Kidney (tissue), 14 donors: ENCODE data around the gene TYMP. TPM values are rescaled to one million over a fixed set of nuclear protein-coding genes. Genes with fewer than 3 reads are reported as not detected.

Experiments
- DNase-seq, 5 donors: peaks; one replicate each; pipeline ENCODE4 v3.0.0-alpha.2; 2013 to 2020
- FAIRE-seq: peaks from 2 replicates; lab custom pipeline; 2012; peaks lifted over from hg19 to GRCh38; lab: Jason Lieb, UNC
- H3K27ac ChIP-seq, 2 donors: one replicate each; pipeline ENCODE4 v1.7.0; 2013; ENCODE audit warnings: low read depth in 2 of 2, low read length in 2 of 2, inconsistent platforms in 1 of 2
- H3K27me3 ChIP-seq: one replicate; pipeline ENCODE4 v1.7.1; 2013; ENCODE audit warnings: low read length, inconsistent platforms; ENCODE audit not compliant: control insufficient read depth, insufficient read depth
- H3K36me3 ChIP-seq, 3 donors: one replicate each; pipeline versions ENCODE4 v1.7.0 to v1.7.1; 2013; ENCODE audit warnings: low read length in 3 of 3, control low read depth in 1 of 3, inconsistent platforms in 1 of 3; ENCODE audit not compliant: insufficient read depth in 3 of 3, control insufficient read depth in 2 of 3
- H3K4me1 ChIP-seq, 3 donors: one replicate each; pipeline versions ENCODE4 v1.7.0 to v1.7.1; 2013; ENCODE audit warnings: low read length in 3 of 3, inconsistent platforms in 1 of 3, low read depth in 1 of 3; ENCODE audit not compliant: control insufficient read depth in 2 of 3, insufficient read depth in 2 of 3
- H3K4me3 ChIP-seq, 3 donors: one replicate each; pipeline versions ENCODE4 v1.7.0 to v1.8.1; 2013; ENCODE audit warnings: low read length in 3 of 3, control low read depth in 1 of 3, inconsistent platforms in 1 of 3
- H3K9ac ChIP-seq, 3 donors: one replicate each; pipeline versions ENCODE4 v1.7.0 to v1.7.1; 2013; ENCODE audit warnings: low read length in 3 of 3, control low read depth in 1 of 3, inconsistent platforms in 1 of 3
- H3K9me3 ChIP-seq, 3 donors: one replicate each; pipeline versions ENCODE4 v1.7.0 to v1.7.1; 2013; ENCODE audit warnings: low read length in 3 of 3, control low read depth in 1 of 3, inconsistent platforms in 1 of 3; ENCODE audit not compliant: control insufficient read depth in 2 of 3, insufficient read depth in 1 of 3
- intact Hi-C: fragments of 100-400 bp; cut with DNase I; formaldehyde crosslinking; loops from one replicate; pipeline ENCODE4 v1.11.1; 2022
- polyA plus RNA-seq: library from polyadenylated mRNA; stranded (reverse); fragments of 350-450 nt; fragmentation: Illumina TruSeq; extraction: RNeasy Lipid Tissue Mini Kit (QIAGEN cat#74804); gene quantifications from one replicate; pipeline ENCODE4 v1.2.3, GENCODE V29; 2014; ENCODE audit warnings: low read depth, low replicate concordance; ENCODE audit not compliant: insufficient read depth
- total RNA-seq: library from RNA; stranded (reverse); fragmentation: NEBNext Ultra II Directional; extraction: Animal tissue kit (Norgen Biotek cat#: 25700); gene quantifications from one replicate; pipeline ENCODE4 v1.2.1, GENCODE V29; 2021
- TF ChIP-seq, protein P1 (sequence below): IDR thresholded peaks from 3 replicates; pipeline ENCODE4 v1.5.1; 2012; ENCODE audit warnings: mild to moderate bottlenecking, moderate library complexity, borderline replicate concordance; ENCODE audit not compliant: insufficient read depth; ENCODE audit errors: extremely low read depth
- donor health status: control.
- donor health status: control.
- donor health status: control.
- donor health status: control.
- donor health status: control.
- donor health status: DM: yes; HTN: yes; CAD: no.
- donor health status: Normal renal cell carcinoma (clear cell type).

Gene TYMP
- total and polyA plus RNA-seq, 2 donors from 2014 or later, result 22.2 to 163 TPM

DNA sequence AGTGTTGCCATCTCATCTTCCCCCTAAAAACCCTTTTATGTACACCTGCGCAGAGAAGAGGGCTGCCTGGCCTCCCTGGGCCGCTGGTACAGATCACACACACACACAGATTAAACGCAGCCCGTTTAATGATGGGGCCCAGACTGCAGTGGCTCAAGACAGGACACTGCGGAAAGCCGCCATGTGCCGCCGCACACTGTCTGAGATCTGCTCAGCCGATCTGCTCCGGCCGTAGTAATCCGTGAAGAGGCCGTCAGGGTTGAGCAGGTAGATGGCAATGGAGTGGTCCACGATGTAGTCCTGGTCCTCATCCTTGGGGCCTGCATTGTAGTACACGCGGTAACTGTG, 6.4 kb downstream of the TYMP start:
- Histone ChIP-seq H3K36me3 (peaks cover 0 to 8% (median 7%) of the 10 kb centered on the region in 3 donors), H3K9me3 (no peaks in the 10 kb centered on the region), H3K27ac (no peak overlapping the region), H3K4me3 (no peak overlapping the region), H3K9ac (no peak overlapping the region), H3K27me3 (no peaks in the 10 kb centered on the region), H3K4me1 (peaks cover 0 to 20% (median 11%) of the 10 kb centered on the region in 3 donors)
- DNase-seq (peak in 1 of 5 donors; percentile 43), FAIRE-seq (no peak)
- TF ChIP-seq, protein P1, sequence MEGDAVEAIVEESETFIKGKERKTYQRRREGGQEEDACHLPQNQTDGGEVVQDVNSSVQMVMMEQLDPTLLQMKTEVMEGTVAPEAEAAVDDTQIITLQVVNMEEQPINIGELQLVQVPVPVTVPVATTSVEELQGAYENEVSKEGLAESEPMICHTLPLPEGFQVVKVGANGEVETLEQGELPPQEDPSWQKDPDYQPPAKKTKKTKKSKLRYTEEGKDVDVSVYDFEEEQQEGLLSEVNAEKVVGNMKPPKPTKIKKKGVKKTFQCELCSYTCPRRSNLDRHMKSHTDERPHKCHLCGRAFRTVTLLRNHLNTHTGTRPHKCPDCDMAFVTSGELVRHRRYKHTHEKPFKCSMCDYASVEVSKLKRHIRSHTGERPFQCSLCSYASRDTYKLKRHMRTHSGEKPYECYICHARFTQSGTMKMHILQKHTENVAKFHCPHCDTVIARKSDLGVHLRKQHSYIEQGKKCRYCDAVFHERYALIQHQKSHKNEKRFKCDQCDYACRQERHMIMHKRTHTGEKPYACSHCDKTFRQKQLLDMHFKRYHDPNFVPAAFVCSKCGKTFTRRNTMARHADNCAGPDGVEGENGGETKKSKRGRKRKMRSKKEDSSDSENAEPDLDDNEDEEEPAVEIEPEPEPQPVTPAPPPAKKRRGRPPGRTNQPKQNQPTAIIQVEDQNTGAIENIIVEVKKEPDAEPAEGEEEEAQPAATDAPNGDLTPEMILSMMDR, result no peak
- intact Hi-C loops, result no loop called here

DNA sequence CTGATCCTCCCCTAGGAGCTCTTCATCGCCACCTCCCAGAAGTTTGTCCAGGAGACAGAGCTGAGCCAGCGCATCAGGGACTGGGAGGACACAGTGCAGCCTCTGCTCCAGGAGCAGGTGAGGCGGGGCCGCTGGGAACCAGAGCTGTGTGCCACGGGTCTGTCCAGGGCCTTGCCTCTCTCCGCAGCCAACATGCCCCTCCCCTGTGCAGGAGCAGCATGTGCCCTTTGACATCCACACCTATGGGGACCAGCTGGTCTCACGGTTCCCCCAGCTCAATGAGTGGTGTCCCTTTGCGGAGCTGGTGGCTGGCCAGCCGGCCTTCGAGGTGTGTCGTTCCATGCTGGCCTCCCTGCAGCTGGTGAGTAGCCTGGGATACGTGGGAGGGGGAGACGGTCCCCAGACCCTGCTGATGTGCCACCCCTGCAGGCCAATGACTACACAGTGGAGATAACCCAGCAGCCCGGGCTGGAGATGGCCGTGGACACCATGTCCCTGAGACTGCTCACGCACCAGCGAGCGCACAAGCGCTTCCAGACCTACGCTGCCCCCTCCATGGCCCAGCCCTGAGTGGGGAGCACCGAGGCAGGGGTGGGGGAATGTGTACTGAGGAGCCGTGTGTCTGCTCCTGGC, 6.9 kb downstream of the TYMP start:
- intact Hi-C loops, result no loop called here
- H3K9me3 ChIP-seq, result no peaks in the 10 kb centered on the region
- no peaks in the 10 kb centered on the region for H3K27me3 ChIP-seq
- H3K4me3 ChIP-seq, result no peak overlapping the region
- peaks cover 0 to 9% (median 8%) of the 10 kb centered on the region in 3 donors for H3K36me3 ChIP-seq
- FAIRE-seq, result no peak
- TF ChIP-seq, protein P1, result no peak
- no peak overlapping the region for H3K9ac ChIP-seq
- peak in 2 of 5 donors; percentile 52 to 81 for DNase-seq
- H3K4me1 ChIP-seq, result peaks cover 0 to 20% (median 11%) of the 10 kb centered on the region in 3 donors
- no peak overlapping the region for H3K27ac ChIP-seq

DNA sequence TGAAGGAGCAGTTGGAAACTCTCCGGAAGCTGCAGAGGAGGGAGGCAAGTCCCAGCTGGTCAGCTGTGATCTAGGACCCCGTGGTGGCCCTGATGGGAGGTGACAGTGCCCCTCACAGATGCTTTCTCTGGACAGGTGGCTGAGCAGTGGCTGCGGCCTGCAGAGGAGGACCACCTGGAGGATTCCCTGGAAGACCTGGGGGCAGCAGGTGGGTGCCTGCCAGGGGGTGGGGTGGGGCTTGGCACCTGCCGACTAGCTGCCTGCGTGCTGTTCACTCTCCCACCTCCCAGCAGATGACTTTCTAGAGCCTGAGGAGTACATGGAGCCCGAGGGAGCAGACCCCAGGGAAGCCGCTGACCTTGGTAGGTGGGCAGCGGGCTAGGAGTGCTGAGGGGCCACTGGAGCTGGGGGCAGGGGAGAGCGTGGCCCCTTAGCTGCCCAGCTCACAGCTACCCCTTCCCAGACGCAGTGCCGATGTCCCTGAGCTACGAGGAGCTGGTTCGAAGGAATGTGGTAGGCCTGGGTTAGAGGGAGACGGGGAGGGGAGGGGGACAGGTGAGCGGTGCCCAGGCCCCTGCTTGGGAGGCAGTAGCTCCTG, 7.5 kb downstream of the TYMP start:
- peak in 1 of 5 donors; percentile 38 for DNase-seq
- Histone ChIP-seq H3K4me3 (no peak overlapping the region), H3K9ac (no peak overlapping the region), H3K27me3 (no peaks in the 10 kb centered on the region), H3K27ac (no peak overlapping the region), H3K36me3 (peaks cover 0 to 14% (median 12%) of the 10 kb centered on the region in 3 donors), H3K9me3 (no peaks in the 10 kb centered on the region), H3K4me1 (peaks cover 0 to 18% (median 11%) of the 10 kb centered on the region in 3 donors)
- intact Hi-C loops, result no loop called here
- TF ChIP-seq, protein P1, result no peak
- FAIRE-seq, result no peak
